Neural progenitor cell (in vitro differentiated cells): ENCODE measurements around the gene BUB1.

Experiments
- EZH2phosphoT487 ChIP-seq: fragments of 200-600 bp; sonication (generic); IDR thresholded peaks from 2 replicates; pipeline ENCODE4 v1.6.1; 2017; ENCODE audit warnings: antibody characterized with exemption
- TF ChIP-seq, protein P1 (sequence below): fragments of 200-600 bp; sonication (generic); IDR thresholded peaks from 2 replicates; pipeline ENCODE4 v1.5.1; 2017; ENCODE audit warnings: antibody characterized with exemption, mild to moderate bottlenecking

DNA sequence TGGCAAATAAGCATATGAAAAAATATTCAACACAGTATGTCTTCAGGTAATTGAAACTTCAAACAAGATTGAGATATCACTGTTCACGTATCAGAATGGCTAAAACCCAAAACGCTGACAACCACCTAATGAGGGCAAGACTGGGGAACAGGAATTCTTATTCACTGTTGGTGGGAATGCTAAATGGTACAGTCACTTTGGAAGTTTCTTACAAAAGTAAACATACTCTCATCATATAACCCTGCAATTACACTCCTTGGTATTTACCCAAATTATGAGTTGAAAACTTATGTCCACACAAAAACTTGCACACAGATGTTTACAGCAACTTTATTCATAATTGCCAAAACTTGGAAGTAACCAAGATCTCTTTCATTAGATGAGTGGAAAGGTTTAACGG lies 30.1 kb downstream of the BUB1 start:
- TF ChIP-seq, protein P1, sequence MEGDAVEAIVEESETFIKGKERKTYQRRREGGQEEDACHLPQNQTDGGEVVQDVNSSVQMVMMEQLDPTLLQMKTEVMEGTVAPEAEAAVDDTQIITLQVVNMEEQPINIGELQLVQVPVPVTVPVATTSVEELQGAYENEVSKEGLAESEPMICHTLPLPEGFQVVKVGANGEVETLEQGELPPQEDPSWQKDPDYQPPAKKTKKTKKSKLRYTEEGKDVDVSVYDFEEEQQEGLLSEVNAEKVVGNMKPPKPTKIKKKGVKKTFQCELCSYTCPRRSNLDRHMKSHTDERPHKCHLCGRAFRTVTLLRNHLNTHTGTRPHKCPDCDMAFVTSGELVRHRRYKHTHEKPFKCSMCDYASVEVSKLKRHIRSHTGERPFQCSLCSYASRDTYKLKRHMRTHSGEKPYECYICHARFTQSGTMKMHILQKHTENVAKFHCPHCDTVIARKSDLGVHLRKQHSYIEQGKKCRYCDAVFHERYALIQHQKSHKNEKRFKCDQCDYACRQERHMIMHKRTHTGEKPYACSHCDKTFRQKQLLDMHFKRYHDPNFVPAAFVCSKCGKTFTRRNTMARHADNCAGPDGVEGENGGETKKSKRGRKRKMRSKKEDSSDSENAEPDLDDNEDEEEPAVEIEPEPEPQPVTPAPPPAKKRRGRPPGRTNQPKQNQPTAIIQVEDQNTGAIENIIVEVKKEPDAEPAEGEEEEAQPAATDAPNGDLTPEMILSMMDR = no peak
- TF ChIP-seq EZH2phosphoT487 = no peak
